GM12873 (cell line): ENCODE results near the gene LAMTOR3.

Source experiments
- TF ChIP-seq, protein P1 (sequence below): IDR thresholded peaks from 2 replicates; pipeline ENCODE4 v1.5.1; 2012; ENCODE audit warnings: low read depth, mild to moderate bottlenecking, moderate library complexity, low read length, control low read depth; ENCODE audit not compliant: insufficient read depth; ENCODE audit errors: missing control alignments

LAMTOR3 gene

DNA sequence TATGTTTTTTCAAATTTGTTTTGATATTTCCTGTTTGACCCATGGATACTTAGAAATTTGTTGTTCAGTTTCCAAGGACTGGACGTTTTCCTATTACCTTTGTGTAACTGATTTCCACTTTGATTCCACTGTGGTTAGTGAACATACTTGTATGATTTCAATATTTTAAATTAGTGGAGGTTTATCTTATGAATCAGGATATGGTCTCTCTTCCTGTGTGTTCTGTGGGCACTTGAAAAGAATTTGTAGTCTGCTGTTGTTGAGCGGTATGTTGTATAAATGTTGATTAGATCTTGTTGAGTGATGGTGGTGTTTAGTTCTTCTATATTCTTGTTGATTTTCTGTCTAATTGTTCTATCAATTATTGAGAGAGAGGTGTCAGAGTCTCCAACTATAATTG, 21.2 kb upstream of the LAMTOR3 start:
- TF ChIP-seq, protein P1, sequence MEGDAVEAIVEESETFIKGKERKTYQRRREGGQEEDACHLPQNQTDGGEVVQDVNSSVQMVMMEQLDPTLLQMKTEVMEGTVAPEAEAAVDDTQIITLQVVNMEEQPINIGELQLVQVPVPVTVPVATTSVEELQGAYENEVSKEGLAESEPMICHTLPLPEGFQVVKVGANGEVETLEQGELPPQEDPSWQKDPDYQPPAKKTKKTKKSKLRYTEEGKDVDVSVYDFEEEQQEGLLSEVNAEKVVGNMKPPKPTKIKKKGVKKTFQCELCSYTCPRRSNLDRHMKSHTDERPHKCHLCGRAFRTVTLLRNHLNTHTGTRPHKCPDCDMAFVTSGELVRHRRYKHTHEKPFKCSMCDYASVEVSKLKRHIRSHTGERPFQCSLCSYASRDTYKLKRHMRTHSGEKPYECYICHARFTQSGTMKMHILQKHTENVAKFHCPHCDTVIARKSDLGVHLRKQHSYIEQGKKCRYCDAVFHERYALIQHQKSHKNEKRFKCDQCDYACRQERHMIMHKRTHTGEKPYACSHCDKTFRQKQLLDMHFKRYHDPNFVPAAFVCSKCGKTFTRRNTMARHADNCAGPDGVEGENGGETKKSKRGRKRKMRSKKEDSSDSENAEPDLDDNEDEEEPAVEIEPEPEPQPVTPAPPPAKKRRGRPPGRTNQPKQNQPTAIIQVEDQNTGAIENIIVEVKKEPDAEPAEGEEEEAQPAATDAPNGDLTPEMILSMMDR = no peak

DNA sequence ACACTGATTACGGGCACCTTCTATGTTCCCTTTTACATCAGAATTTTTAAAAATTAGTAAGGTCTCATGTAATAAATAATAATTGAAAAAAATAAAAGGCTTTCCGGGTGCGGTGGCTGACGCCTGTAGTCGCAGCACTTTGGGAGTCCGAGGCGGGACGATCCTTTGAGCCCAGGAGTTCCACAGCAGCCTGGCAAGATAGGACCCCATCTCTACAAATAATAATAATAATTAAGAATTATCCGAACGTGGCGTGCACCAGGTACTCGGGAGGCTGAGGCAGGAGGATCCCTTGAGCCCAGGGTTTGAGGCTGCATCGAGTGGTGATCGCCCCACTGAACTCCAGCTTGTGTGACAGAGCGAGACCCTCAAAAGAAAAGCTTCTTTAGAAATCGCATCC, 771 bp upstream of the LAMTOR3 start:
- TF ChIP-seq, protein P1 = no peak

DNA sequence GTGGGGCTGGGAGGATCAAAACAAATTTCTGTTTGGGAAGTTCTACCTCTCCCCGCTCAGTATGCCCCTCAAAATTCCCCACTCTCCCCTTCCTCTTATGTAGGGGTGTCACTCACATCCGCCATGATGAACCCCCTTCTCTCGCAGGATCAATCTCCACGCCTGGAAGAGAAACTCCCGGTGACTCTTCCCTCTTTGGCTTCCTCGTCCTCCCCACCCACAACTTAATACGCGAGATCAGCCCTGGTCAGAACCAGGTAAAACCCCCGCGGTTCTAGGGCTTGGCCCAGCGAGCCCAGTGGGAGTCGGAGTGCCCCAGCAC, 427 bp downstream of the LAMTOR3 start:
- TF ChIP-seq, protein P1 = no peak

- TF ChIP-seq, protein P1 = no peak
These were observed 1.2 kb downstream of the LAMTOR3 start for GRCh38 chr4:99893029-99893428.

DNA sequence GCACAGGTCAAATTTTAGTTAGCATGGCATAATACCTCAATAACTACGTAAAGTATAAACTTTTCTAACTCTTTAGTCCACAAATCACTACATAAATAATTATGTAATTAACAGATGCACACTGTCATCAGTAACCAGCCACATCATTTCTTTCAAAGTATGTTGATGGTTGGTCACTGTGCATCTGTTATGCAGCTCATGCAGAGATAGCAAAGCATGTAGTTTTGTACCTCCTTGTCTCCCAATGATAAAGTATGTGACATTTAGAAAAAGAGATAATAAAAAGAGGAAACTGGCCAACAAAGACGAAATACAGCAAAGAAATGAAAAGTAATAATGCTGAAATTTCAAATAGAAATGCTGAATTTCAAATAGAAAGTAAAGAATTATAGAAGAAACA, 2.9 kb downstream of the LAMTOR3 start:
- TF ChIP-seq, protein P1 = no peak

DNA sequence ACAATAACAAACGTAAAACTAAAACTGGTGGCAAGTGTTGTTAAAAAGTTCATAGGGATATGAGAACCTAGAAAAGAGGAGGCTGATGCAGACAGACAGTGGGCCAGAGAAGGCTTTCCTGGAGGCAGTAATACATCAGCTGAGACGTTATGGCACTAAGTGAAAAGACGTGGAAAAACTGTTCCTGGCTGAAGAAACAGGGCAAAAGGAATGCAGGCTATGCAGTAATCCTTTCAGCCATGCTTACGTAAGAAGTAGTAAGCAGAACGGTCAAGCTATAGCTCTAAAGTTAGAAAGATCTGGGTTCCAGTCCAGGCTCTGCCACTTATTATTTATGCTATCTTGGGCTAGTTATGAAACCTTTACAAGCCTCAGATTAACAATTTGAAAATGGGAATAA, 6.4 kb downstream of the LAMTOR3 start:
- TF ChIP-seq, protein P1 = no peak

DNA sequence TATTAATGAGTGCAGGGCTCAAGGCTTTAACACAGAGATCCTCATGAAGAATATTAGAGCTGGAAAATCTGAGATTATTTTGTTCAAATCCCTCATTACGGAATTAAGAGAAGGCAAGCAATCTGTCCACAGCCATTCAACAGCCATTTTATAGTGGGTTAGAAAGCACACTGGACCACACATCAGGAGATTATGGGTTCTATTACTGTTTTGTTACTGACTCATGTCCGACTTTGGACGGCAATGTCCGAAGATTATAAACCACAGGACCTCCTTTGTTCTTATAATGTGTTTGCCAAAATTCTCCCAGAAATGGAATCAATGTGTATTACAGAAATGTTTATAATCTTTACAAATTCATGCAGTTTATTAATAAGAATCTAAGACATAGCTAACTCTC, 8.1 kb downstream of the LAMTOR3 start:
- TF ChIP-seq, protein P1 = no peak

GRCh38 chr4:99885687-99886086, 8.5 kb downstream of the LAMTOR3 start:
- TF ChIP-seq, protein P1 = no peak
